ENCODE measurements around the gene CALCOCO1. TPM values are rescaled to one million over a fixed set of nuclear protein-coding genes. Genes with fewer than 3 reads are reported as not detected.

CALCOCO1 gene
- total RNA-seq, 1 experiment from 2014 or later = 49.4 TPM

GRCh38 chr12:53770281-53770680 is 43.0 kb upstream of the CALCOCO1 start:
- H3K36me3 Mint-ChIP-seq (ENCODE audit: insufficient read depth, unreplicated experiment) = peaks cover 6% of the 10 kb centered on the region
- intact Hi-C loops (cut with micrococcal nuclease) = loop anchor here (1.0 kb wide), 1 partner anchor 180 kb away; no protein-coding TSS in a partner anchor
- POLR2A ChIA-PET = interaction anchor here (0.6 to 2.7 kb wide), 6 partner anchors 9 to 229 kb away, joined by 3 to 21 read pairs (median 4); partner anchors contain the start of genes HOXC13 and HOXC9
- H3K9me3 Mint-ChIP-seq (ENCODE audit: unreplicated experiment) = no peaks in the 10 kb centered on the region
- no TSS peak for BruUV-seq (replicated peaks)
- CTCF ChIA-PET = interaction anchor here (0.6 to 2.7 kb wide), 11 partner anchors 11 to 234 kb away, joined by 3 to 17 read pairs (median 4); no protein-coding TSS in a partner anchor
- DNase-seq (ENCODE audit: unreplicated experiment) = peak; percentile 61
- peak overlapping the region; percentile 0 for H3K4me3 Mint-ChIP-seq (ENCODE audit: unreplicated experiment)
- no peak for TF ChIP-seq CTCF (IDR thresholded peaks at IDR 0.05; ENCODE audit: unreplicated experiment)
- H3K27ac Mint-ChIP-seq (ENCODE audit: low read depth, unreplicated experiment) = peak overlapping the region; percentile 6
- H3K27me3 Mint-ChIP-seq (ENCODE audit: insufficient read depth, unreplicated experiment) = no peaks in the 10 kb centered on the region
- peaks cover 25% of the 10 kb centered on the region for H3K4me1 Mint-ChIP-seq (ENCODE audit: insufficient read depth, unreplicated experiment)

- ChIA-PET POLR2A (interaction anchor here (0.8 to 2.7 kb wide), 6 partner anchors 11 to 219 kb away, joined by 3 to 21 read pairs (median 5); partner anchors contain the start of gene HOXC13), CTCF (interaction anchor here (0.6 to 2.7 kb wide), 19 partner anchors 12 to 432 kb away, joined by 3 to 17 read pairs (median 4); partner anchors contain the start of gene HOXC5)
- BruUV-seq (replicated peaks) = no TSS peak
- Mint-ChIP-seq H3K4me3 (ENCODE audit: unreplicated experiment) (no peak overlapping the region), H3K4me1 (ENCODE audit: insufficient read depth, unreplicated experiment) (peaks cover 25% of the 10 kb centered on the region), H3K27me3 (ENCODE audit: insufficient read depth, unreplicated experiment) (no peaks in the 10 kb centered on the region), H3K36me3 (ENCODE audit: insufficient read depth, unreplicated experiment) (peaks cover 6% of the 10 kb centered on the region), H3K27ac (ENCODE audit: low read depth, unreplicated experiment) (peak overlapping the region; percentile 6), H3K9me3 (ENCODE audit: unreplicated experiment) (no peaks in the 10 kb centered on the region)
- no peak for DNase-seq (ENCODE audit: unreplicated experiment)
- intact Hi-C loops (cut with micrococcal nuclease) = loop anchor here (5.0 kb wide), 1 partner anchor 423 kb away; no protein-coding TSS in a partner anchor
- no peak for TF ChIP-seq CTCF (IDR thresholded peaks at IDR 0.05; ENCODE audit: unreplicated experiment)
Observed at GRCh38 chr12:53768976-53769375, 41.7 kb upstream of the CALCOCO1 start.

GRCh38 chr12:53766881-53767280 is 39.6 kb upstream of the CALCOCO1 start:
- H3K36me3 Mint-ChIP-seq (ENCODE audit: insufficient read depth, unreplicated experiment) = peaks cover 6% of the 10 kb centered on the region
- intact Hi-C loops (cut with micrococcal nuclease) = loop anchor here (1.0 to 5.0 kb wide), 3 partner anchors 207 to 425 kb away; partner anchors contain the start of gene HOTAIR
- no peaks in the 10 kb centered on the region for H3K27me3 Mint-ChIP-seq (ENCODE audit: insufficient read depth, unreplicated experiment)
- peaks cover 25% of the 10 kb centered on the region for H3K4me1 Mint-ChIP-seq (ENCODE audit: insufficient read depth, unreplicated experiment)
- DNase-seq (ENCODE audit: unreplicated experiment) = no peak
- no peak for TF ChIP-seq CTCF (IDR thresholded peaks at IDR 0.05; ENCODE audit: unreplicated experiment)
- no peak overlapping the region for H3K4me3 Mint-ChIP-seq (ENCODE audit: unreplicated experiment)
- POLR2A ChIA-PET = interaction anchor here (0.5 kb wide), 2 partner anchors 23 to 75 kb away, joined by 3 read pairs; no protein-coding TSS in a partner anchor
- no TSS peak for BruUV-seq (replicated peaks)
- CTCF ChIA-PET = interaction anchor here (0.5 to 3.5 kb wide), 6 partner anchors 20 to 225 kb away, joined by 3 to 27 read pairs (median 4); no protein-coding TSS in a partner anchor
- H3K27ac Mint-ChIP-seq (ENCODE audit: low read depth, unreplicated experiment) = no peak overlapping the region
- no peaks in the 10 kb centered on the region for H3K9me3 Mint-ChIP-seq (ENCODE audit: unreplicated experiment)

- Mint-ChIP-seq H3K27ac (ENCODE audit: low read depth, unreplicated experiment) (no peak overlapping the region), H3K4me3 (ENCODE audit: unreplicated experiment) (no peak overlapping the region), H3K9me3 (ENCODE audit: unreplicated experiment) (no peaks in the 10 kb centered on the region), H3K36me3 (ENCODE audit: insufficient read depth, unreplicated experiment) (peaks cover 6% of the 10 kb centered on the region), H3K4me1 (ENCODE audit: insufficient read depth, unreplicated experiment) (peaks cover 26% of the 10 kb centered on the region), H3K27me3 (ENCODE audit: insufficient read depth, unreplicated experiment) (no peaks in the 10 kb centered on the region)
- intact Hi-C loops (cut with micrococcal nuclease) = loop anchor here (5.0 kb wide), 1 partner anchor 426 kb away; no protein-coding TSS in a partner anchor
- BruUV-seq (replicated peaks) = no TSS peak
- DNase-seq (ENCODE audit: unreplicated experiment) = no peak
- no peak for TF ChIP-seq CTCF (IDR thresholded peaks at IDR 0.05; ENCODE audit: unreplicated experiment)
- ChIA-PET POLR2A (interaction anchor here (1.7 kb wide), 1 partner anchor 234 kb away, joined by 4 read pairs; the partner anchor contains the start of gene HOXC9), CTCF (interaction anchor here (0.6 to 3.5 kb wide), 12 partner anchors 9 to 435 kb away, joined by 3 to 27 read pairs (median 4); partner anchors contain the start of gene HOXC9)
Observed at GRCh38 chr12:53765891-53766290, 38.6 kb upstream of the CALCOCO1 start.

Measured in MCF 10A (cell line).